Measurements from ENCODE around the gene EYS. TPM values are rescaled to one million over a fixed set of nuclear protein-coding genes. Genes with fewer than 3 reads are reported as not detected.
"Not testable (repeated sequence)": the region's sequence is repeated elsewhere in the genome, so short reads cannot be mapped to it uniquely, and the experiment has no call there.

EYS gene
- total RNA-seq, 1 experiment from 2014 or later, result not detected

- DNase-seq (ENCODE audit: low spot score), result no peak
- in situ Hi-C loops (cut with HindIII; ENCODE audit: low sequenced_read_pairs), result no loop called here
Observed at GRCh38 chr6:63910863-63911551, 1796.0 kb downstream of the EYS start.

DNA sequence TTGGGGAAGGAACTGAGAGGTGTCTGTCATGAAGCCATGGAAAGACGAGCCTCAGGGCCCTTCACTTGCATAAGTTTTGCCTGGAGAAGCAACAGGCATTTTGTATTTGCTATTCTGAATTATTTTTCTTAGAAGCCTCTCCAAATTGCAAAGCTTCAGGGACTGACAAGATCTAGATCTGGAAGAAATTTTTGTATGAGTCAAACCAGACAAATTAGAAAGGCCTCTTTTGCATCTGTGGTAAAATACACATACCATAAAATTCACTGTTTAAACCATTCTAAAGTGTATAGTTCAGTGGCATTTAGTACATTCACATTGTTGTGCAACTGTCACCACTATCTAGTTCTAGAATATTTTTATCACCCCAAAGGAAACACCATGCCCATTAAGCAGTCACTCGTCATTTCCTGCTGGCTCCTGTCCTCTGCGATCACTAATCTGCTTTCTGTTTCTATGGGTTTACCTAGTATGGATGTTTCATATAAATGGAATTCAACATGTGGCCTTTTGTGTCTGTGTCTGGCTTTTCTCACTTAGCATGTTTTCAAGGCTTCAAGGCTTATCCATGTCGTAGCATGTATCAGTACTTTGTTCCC, 1802.3 kb downstream of the EYS start:
- in situ Hi-C loops (cut with HindIII; ENCODE audit: low sequenced_read_pairs), result no loop called here
- no peak for DNase-seq (ENCODE audit: low spot score)

DNA sequence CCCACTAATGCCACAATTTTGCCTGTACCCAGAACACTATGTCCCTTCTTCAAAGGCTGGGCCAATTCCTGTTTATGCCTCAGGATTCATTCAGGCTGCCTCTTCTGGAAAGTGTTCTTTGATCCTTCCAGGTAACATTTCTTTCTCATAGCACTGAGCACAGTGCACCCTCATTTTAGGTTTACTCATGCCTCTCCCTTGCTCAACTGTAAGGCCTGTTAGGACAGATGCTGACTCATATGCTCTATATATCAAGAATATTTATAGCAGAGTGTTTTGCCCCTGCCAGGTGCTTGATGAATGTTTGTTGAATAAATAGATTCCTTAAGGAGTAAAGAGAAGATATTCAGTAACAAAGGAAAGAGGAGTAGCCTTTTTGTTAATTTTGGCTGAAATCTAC, 1807.5 kb downstream of the EYS start:
- in situ Hi-C loops (cut with HindIII; ENCODE audit: low sequenced_read_pairs), result no loop called here
- no peak for DNase-seq (ENCODE audit: low spot score)

- in situ Hi-C loops (cut with HindIII; ENCODE audit: low sequenced_read_pairs), result no loop called here
- no peak for DNase-seq (ENCODE audit: low spot score)
Observed at GRCh38 chr6:63897952-63898351, 1809.1 kb downstream of the EYS start.

GRCh38 chr6:63897459-63897858, 1809.6 kb downstream of the EYS start:
- in situ Hi-C loops (cut with HindIII; ENCODE audit: low sequenced_read_pairs), result no loop called here
- DNase-seq (ENCODE audit: low spot score), result no peak

DNA sequence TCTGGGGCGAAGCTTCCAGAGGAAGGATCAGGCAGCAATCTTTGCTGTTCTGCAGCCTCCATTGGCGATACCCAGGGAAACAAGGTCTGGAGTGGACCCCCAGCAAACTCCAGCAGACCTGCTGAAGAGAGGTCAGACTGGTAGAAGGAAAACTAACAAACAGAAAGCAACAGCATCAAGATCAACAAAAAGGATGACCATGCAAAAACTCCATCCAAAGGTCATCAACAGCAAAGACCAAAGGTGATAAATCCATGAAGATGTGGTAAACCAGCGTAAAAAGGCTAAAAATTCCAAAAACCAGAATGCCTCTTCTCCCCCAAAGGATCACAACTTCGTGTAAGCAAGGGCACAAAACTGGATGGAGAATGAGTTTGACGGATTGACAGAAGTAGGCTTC, 1818.6 kb downstream of the EYS start:
- DNase-seq (ENCODE audit: low spot score), result no peak
- in situ Hi-C loops (cut with HindIII; ENCODE audit: low sequenced_read_pairs), result no loop called here

- in situ Hi-C loops (cut with HindIII; ENCODE audit: low sequenced_read_pairs); DNase-seq (ENCODE audit: low spot score): not testable (repeated sequence)
Observed at GRCh38 chr6:63887804-63888203, 1819.2 kb downstream of the EYS start.

DNA sequence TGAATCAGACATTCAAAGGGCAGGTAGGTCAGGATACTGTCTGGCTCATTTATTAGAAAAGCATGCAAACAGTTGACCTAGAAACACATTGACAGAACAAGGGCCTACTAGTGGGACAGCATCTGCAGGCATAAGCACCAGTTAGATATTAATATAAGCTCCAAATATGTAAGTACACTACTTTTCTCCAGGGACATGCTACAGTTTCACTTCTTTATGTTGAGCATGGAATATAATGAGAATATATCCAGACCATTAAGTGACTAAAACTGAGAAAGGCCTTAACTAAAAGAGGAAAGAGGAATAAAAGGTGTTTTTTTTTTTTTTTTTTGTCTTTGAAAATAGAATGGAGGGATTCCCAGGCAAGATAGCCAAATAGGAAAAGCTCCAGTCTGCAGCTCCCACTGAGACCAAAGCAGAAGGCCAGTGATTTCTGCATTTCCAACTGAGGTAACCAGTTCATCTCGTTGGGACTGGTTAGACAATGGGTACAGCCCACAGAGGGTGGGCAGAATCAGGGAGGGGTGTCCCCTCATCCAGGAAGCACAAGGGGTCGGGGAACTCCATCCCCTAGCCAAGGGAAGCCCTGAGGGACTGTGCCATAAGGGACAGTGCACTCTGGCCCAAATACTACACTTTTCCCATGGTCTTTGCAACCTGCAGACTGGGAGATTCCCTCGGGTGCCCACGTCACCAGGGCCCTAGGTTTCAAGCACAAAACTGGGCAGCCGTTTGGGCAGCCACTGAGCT, 1819.8 kb downstream of the EYS start:
- no peak for DNase-seq (ENCODE audit: low spot score)
- in situ Hi-C loops (cut with HindIII; ENCODE audit: low sequenced_read_pairs), result no loop called here

DNA sequence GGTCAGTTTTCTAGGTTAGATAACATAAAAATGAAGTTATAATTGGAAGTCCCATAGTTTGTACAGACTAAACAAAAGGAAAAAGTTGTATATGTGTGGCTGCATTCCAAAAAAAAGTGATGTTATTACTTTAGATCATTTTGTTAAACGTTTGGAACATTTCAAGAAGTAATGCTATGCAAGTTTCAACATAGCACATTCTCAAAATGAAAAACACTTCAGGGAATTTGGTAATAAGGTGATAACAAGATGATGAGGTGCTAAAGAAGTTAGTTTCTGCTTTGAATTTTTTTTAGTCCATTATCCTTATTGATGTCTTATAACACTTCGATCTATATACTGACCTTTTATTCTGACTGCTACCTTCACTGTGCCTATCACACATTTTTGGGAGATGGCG, 1820.7 kb downstream of the EYS start:
- in situ Hi-C loops (cut with HindIII; ENCODE audit: low sequenced_read_pairs), result no loop called here
- DNase-seq (ENCODE audit: low spot score), result no peak

- no peak for DNase-seq (ENCODE audit: low spot score)
- in situ Hi-C loops (cut with HindIII; ENCODE audit: low sequenced_read_pairs), result no loop called here
Observed at GRCh38 chr6:63883597-63883996, 1823.4 kb downstream of the EYS start.

DNA sequence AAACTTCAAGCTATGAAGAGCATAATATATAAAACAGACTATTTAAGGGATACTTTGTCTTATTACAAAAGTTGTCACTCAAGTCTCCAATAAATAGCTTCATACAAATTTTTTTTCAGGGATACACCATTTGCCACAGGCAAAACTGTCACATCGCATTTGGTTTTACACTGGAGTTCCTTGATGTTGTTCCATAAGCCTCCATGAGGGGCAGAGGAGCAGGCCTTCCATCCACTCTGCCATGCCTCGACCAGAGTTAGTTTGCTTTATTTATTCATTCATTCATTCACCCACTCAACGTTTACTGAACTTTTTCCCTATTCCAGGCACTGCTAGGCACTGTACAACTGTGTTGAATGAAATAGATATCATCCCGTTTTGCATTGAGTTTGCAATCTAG, 1824.8 kb downstream of the EYS start:
- no peak for DNase-seq (ENCODE audit: low spot score)
- in situ Hi-C loops (cut with HindIII; ENCODE audit: low sequenced_read_pairs), result no loop called here

GRCh38 chr6:63881791-63882190, 1825.2 kb downstream of the EYS start:
- DNase-seq (ENCODE audit: low spot score), result no peak

DNA sequence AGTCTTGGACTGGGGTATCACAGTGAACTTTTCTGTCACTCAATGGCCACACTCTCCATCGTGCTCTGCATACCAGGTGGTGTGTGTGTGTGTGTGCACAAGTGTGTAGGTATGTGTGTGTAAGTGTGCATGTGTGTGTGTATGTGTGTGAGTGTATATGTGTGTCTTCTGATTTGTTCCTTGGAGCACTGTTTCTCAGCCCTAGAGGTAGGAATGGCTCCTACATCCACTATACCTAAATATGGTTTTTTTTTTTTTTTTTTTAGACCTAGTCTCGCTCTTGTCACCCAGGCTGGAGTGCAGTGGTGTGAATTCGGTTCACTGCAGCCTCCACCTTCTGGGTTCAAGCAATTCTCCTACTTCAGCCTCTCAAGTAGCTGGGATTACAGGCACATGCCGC, 1834.8 kb downstream of the EYS start:
- DNase-seq (ENCODE audit: low spot score), result no peak
- in situ Hi-C loops (cut with HindIII; ENCODE audit: low sequenced_read_pairs), result no loop called here

More at GRCh38 chr6:63881791-63882190, 1825.2 kb downstream of the EYS start:
- in situ Hi-C loops (cut with HindIII; ENCODE audit: low sequenced_read_pairs), result no loop called here

GRCh38 chr6:63868351-63868750, 1838.7 kb downstream of the EYS start:
- in situ Hi-C loops (cut with HindIII; ENCODE audit: low sequenced_read_pairs), result no loop called here
- DNase-seq (ENCODE audit: low spot score), result no peak

DNA sequence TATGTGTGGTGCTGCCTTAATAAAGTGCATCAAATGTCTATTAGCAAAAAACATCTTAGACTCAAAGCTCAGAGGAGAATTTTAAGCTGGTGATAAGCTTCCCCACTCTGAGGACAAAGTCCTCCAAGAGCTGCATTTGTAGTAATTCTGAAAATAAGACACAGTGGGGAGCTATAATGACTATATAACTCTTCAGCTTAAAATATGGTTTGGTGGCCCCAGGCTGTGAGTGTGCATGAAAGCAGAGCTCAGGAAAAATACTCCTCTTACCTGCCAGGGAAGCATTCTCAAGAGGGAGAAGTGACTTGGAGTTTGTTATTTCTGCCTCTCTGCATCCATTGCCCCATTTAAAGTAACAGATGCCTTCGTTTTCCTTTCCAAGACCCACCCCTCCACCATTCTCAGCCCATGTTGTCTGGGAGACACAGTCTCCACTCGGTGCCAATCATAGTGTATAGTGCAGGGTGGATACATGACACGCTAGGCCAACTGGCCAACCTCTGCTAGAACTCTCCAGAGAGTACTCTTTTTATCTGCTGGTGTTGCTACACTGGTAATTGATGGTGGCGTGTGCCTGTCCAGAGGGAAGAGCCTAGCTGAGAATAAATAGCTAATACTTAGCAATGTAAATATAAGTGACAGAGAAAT, 1842.2 kb downstream of the EYS start:
- DNase-seq (ENCODE audit: low spot score), result no peak
- in situ Hi-C loops (cut with HindIII; ENCODE audit: low sequenced_read_pairs), result no loop called here

- DNase-seq (ENCODE audit: low spot score), result no peak
- in situ Hi-C loops (cut with HindIII; ENCODE audit: low sequenced_read_pairs), result no loop called here
Observed at GRCh38 chr6:63864061-63864460, 1843.0 kb downstream of the EYS start.

DNA sequence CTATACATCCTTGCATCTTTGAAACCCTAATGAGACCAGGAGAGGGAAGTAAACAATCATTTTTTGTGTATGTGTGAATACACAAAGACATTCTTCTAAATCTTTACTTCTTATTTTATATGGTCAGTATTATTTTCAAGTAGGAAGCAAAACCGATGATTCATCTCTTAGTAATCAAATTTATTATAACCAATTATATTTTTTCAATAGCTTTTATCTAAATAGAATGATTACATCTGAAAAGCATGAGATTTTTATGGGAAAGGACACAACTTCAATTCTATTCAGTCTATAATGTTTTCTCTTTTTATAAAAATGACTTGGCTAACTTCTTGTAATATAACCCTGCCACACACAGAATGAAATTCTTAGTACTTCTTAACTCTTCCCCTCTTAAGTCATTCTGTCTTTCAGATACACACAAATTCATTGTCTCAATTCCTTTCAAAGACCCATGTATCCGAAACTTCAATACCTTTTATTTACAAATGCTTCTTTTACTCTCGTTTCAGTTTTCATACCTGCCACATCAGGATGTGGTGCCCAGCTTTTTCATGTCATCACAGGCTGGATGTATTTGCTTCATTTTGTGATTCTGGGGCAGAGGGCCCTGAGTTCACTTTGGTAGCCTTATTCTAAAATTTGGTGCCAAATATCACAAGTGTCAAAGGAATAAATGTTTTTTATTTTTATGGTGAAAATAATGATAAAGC, 1844.4 kb downstream of the EYS start:
- in situ Hi-C loops (cut with HindIII; ENCODE audit: low sequenced_read_pairs), result no loop called here

DNA sequence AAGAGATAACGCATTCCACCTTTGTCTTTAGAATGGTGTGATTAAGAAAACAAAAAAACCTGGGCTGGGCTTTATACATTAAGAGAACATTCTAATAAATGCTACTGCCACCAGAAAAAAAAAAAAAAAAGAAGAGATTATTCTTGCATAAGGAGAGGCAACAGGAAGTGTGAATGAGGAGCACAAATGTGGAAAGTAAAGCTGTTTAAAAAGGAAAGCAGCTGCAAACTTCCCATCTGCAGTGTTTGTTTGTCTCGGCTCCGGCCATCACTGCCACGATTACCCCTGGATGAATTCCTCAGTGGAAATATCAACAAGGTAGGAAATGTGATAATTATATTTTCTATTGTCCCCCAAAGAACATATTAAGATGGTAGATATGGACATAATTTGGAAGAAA, 1847.5 kb downstream of the EYS start:
- DNase-seq (ENCODE audit: low spot score), result no peak
- in situ Hi-C loops (cut with HindIII; ENCODE audit: low sequenced_read_pairs), result no loop called here

More for the DNA sequence above, 1844.4 kb downstream of the EYS start:
- no peak for DNase-seq (ENCODE audit: low spot score)

DNA sequence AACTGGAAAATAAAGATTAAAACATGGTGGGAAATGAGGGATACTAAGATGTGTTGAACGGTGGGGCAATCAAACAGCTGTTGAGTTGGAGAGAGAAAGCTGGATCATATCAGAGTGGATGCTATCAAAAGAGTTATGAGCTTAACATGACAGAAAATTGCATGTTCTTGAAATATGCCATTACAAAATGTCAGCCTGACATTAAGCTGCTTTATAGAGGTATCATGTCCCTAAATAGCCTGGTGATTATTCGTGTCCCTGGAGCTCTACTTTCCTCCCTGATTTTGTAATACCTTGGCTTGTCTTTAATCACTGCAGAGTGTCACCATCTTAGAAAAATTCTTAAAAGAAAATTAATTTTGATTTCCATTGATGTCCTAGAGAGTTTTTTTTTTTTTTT, 1848.3 kb downstream of the EYS start:
- no peak for DNase-seq (ENCODE audit: low spot score)
- in situ Hi-C loops (cut with HindIII; ENCODE audit: low sequenced_read_pairs), result no loop called here
